Heart left ventricle (tissue), 16 donors: ENCODE results near the gene WHRN. TPM values are rescaled to one million over a fixed set of nuclear protein-coding genes. Genes with fewer than 3 reads are reported as not detected.

Experiments
- ATAC-seq, 4 donors: fragments of 200-7000 bp; cut with Tn5 transposase; one replicate each; pipeline ENCODE4 v1.9.1; 2020 to 2022; ENCODE audit warnings: moderate library complexity in 4 of 4, mild to moderate bottlenecking in 3 of 4, moderate number of reproducible peaks in 1 of 4
- DNase-seq, 5 donors: peaks; one replicate each; pipeline ENCODE4 v3.0.0-alpha.2; 2020
- H3K27ac ChIP-seq, 12 donors: fragments of 200-600 bp; sonication (generic) in 4 of 12; one replicate each; pipeline versions ENCODE4 v1.5.0 to v1.8.0; 2016 to 2022; ENCODE audit warnings: mild to moderate bottlenecking in 2 of 12
- H3K27me3 ChIP-seq, 9 donors: fragments of 200-600 bp; sonication (generic) in 2 of 9; one replicate each; pipeline versions ENCODE4 v1.5.1 to v1.8.0; 2016 to 2022; ENCODE audit warnings: mild to moderate bottlenecking in 3 of 9
- H3K36me3 ChIP-seq, 9 donors: fragments of 200-600 bp; sonication (generic) in 2 of 9; one replicate each; pipeline versions ENCODE4 v1.5.0 to v1.8.0; 2018 to 2022; ENCODE audit warnings: mild to moderate bottlenecking in 2 of 9
- H3K4me1 ChIP-seq, 12 donors: fragments of 200-600 bp; sonication (generic) in 4 of 12; one replicate each; pipeline versions ENCODE4 v1.5.0 to v1.8.0; 2016 to 2022; ENCODE audit warnings: mild to moderate bottlenecking in 3 of 12
- H3K4me3 ChIP-seq, 12 donors: fragments of 200-600 bp; sonication (generic) in 4 of 12; one replicate each; pipeline versions ENCODE4 v1.5.0 to v1.8.0; 2017 to 2022; ENCODE audit warnings: mild to moderate bottlenecking in 9 of 12, moderate library complexity in 4 of 12
- H3K9me3 ChIP-seq, 12 donors: fragments of 200-600 bp; sonication (generic) in 4 of 12; one replicate each; pipeline versions ENCODE4 v1.5.0 to v1.8.0; 2016 to 2022; ENCODE audit warnings: mild to moderate bottlenecking in 1 of 12
- POLR2A ChIP-seq, 2 donors: fragments of 450-650 bp; IDR thresholded peaks; one replicate each; pipeline ENCODE4 v1.6.1; 2017; ENCODE audit warnings: antibody characterized with exemption in 2 of 2, mild to moderate bottlenecking in 2 of 2, moderate library complexity in 2 of 2
- WGBS, 4 donors: extraction: QIAGEN DNeasy Blood & Tissue Kit in 2 of 4; methylation state at CpG; one replicate each; pipeline versions ENCODE4 v1.1.5 to v1.1.7; 2013 to 2018; 5-methylcytosine and 5-hydroxymethylcytosine counted together
- intact Hi-C, 10 donors: fragments of 100-400 bp; cut with DNase I; formaldehyde crosslinking; loops; one replicate each; pipeline versions ENCODE4 v1.11.1 to v1.14.2; 2022
- polyA plus RNA-seq, 2 donors: library from polyadenylated mRNA; stranded (reverse); fragments of 200-250 nt; gene quantifications; one replicate each; pipeline ENCODE4 v1.2.3, GENCODE V29; 2013
- total RNA-seq, 9 donors: library from RNA; depleted of rRNA in 2 of 9; stranded (reverse); fragments of >200 nt in 2 of 9; fragmentation: NEBNext Ultra II Directional in 3 of 9; extraction: Animal tissue kit (Norgen Biotek cat#: 25700) in 3 of 9; gene quantifications; one replicate each; pipeline versions ENCODE4 v1.1.0 to v1.2.4, GENCODE V29; 2016 to 2023
- TF ChIP-seq, protein P1 (sequence below), 12 donors: fragments of 200-600 bp; sonication (generic) in 4 of 12; IDR thresholded peaks; one replicate each; pipeline versions ENCODE4 v1.5.0 to v1.8.0; 2018 to 2022; ENCODE audit warnings: antibody characterized with exemption in 12 of 12, mild to moderate bottlenecking in 5 of 12
- donor health status: ischemic (EF 13 %, LVEDD 7.1; RV severe dilation, severe dysfunction).
- donor health status: healthy with polysubstance abuse.
- donor health status: DM: no; HTN: yes; CAD: no.
- donor health status: DM: no; HTN: no; CAD: no.
- donor health status: ischemic (EF 25% LVEDD 6.9; RV normal size, moderate dysfunction).
- donor health status: ischemic (EF 25% LVEDD 5.7; RV mildly dilated, moderate dysfunction).
- donor health status: healthy.
- donor health status: DM: yes; HTN: yes; CAD: no.
- donor health status: ischemic (EF 35%, LVEDD 5.7; RV mildly dilated, moderate dysfunction).
- donor health status: nonischemic (EF 11% LVEDD 7.7; RV severe dilation, severe dysfunction).
- donor health status: DM: yes; HTN: yes; CAD: no.
- donor health status: PGD.
- donor health status: ischemic (EF 29% LVEDD 5.4; RV normal size, mild dysfunction).
- donor health status: nonischemic (EF 23%, LVEDD 6.1; RV moderate dilation, normal function).

Gene WHRN
- total and polyA plus RNA-seq, 11 donors, result 0.12 to 1.4 (median 0.56) TPM

DNA sequence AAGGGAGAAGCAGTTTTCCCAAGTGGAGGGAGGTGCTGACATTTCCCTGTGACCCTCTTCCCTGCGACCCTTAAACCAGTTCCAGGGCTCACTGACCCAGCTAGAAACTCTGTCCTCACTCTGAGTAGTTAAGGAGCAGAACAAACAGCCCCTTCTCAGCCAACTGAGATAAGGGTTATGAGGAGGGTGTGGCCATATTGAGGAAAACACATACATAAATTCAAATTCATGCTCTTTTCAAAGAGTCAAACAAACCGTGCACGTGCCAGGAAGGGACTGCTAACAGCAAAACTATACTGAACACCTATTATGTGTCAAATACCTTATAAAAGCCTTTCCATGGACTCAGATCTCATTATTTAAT lies 112.5 kb downstream of the WHRN start:
- no peak for ATAC-seq
- TF ChIP-seq, protein P1, sequence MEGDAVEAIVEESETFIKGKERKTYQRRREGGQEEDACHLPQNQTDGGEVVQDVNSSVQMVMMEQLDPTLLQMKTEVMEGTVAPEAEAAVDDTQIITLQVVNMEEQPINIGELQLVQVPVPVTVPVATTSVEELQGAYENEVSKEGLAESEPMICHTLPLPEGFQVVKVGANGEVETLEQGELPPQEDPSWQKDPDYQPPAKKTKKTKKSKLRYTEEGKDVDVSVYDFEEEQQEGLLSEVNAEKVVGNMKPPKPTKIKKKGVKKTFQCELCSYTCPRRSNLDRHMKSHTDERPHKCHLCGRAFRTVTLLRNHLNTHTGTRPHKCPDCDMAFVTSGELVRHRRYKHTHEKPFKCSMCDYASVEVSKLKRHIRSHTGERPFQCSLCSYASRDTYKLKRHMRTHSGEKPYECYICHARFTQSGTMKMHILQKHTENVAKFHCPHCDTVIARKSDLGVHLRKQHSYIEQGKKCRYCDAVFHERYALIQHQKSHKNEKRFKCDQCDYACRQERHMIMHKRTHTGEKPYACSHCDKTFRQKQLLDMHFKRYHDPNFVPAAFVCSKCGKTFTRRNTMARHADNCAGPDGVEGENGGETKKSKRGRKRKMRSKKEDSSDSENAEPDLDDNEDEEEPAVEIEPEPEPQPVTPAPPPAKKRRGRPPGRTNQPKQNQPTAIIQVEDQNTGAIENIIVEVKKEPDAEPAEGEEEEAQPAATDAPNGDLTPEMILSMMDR (IDR thresholded peaks at IDR 0.05), result no peak
- TF ChIP-seq POLR2A (IDR thresholded peaks at IDR 0.05), result no peak
- H3K27me3 ChIP-seq, result no peaks in the 10 kb centered on the region
- no peak for DNase-seq
- H3K4me1 ChIP-seq, result peaks cover 0 to 78% (median 33%) of the 10 kb centered on the region in 12 donors
- H3K4me3 ChIP-seq, result no peak overlapping the region
- peak overlapping the region in 1 of 12 donors; percentile 66 for H3K27ac ChIP-seq
- H3K36me3 ChIP-seq, result peaks cover 0 to 7% (median 0%) of the 10 kb centered on the region in 9 donors
- intact Hi-C loops, result no loop called here
- 29 to 52% (median 41%) methylated on average over 3 of the region's 3 CpGs for WGBS, 4 donors
- no peaks in the 10 kb centered on the region for H3K9me3 ChIP-seq

DNA sequence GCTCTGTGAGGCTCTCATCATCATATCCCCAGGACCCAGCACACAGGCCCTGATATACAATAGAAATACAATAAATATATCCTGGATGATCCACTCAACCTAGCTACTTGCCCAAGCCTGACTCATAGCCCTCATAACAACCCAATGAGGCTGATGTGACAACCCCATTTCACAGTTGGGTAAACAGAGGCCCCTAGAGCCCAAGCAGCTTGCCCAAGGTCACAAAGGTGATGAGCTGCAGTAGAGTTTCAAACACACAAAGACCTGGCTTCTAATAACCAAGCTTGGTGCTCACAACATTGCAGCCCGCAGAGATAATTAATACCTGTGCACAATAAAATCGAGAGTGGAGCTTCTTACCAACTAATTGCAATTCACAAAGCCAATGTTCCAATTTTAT lies 114.3 kb downstream of the WHRN start:
- TF ChIP-seq POLR2A (IDR thresholded peaks at IDR 0.05), result no peak
- TF ChIP-seq, protein P1 (IDR thresholded peaks at IDR 0.05), result no peak
- Histone ChIP-seq H3K4me1 (peaks cover 0 to 74% (median 38%) of the 10 kb centered on the region in 12 donors), H3K4me3 (no peak overlapping the region), H3K9me3 (no peaks in the 10 kb centered on the region), H3K27ac (peak overlapping the region in 1 of 12 donors; percentile 18), H3K27me3 (no peaks in the 10 kb centered on the region), H3K36me3 (peaks cover 0 to 4% (median 0%) of the 10 kb centered on the region in 9 donors)
- intact Hi-C loops, result no loop called here
- ATAC-seq, result no peak
- WGBS, 4 donors, result 90 to 100% (median 94%) methylated on average over 2 of the region's 2 CpGs
- DNase-seq, result no peak

DNA sequence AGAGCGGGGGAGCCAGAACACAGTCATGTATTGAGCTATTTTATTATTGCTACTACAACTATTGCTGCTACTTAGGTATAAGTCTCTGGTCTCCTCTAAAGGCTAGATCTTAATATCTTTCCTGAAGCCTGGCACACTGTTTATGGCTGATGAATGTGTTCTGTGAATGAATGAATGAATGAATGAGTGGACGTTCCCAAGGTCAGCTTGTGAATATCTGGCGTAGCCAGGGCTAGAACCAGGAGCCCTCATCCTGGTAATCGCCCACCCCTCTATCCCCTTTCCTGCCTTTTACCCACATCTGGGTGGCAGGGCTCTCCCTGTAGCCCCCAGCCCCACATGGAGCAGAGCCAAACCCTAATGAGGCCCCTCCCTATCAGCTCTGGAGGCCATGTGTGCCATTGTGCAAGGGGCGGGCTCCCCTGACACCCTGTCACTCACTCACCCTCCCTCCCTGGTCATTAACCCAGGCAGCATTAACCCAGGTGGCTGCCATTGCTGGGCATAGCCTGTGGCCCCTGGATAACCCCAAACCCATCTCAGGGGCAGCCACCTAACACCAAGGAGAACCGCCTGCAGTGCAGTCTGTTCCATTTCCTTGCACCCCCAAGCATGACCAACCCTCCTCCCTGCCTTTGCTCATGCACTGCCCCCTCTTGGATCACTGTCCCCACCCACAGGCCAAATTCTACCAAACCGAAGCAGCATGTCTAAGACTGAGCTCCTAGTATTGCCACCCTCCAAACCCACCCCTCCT lies 115.5 kb downstream of the WHRN start:
- Histone ChIP-seq H3K4me1 (peaks cover 0 to 74% (median 44%) of the 10 kb centered on the region in 12 donors), H3K4me3 (peak overlapping the region in 1 of 12 donors; percentile 77), H3K27ac (peak overlapping the region in 5 of 12 donors; percentile 9 to 97 (median 84)), H3K36me3 (no peaks in the 10 kb centered on the region), H3K27me3 (no peaks in the 10 kb centered on the region), H3K9me3 (no peaks in the 10 kb centered on the region)
- TF ChIP-seq POLR2A (IDR thresholded peaks at IDR 0.05), result no peak
- TF ChIP-seq, protein P1 (IDR thresholded peaks at IDR 0.05), result no peak
- peak in 2 of 5 donors; percentile 18 to 24 for DNase-seq
- intact Hi-C loops, result no loop called here
- WGBS, 4 donors, result 82 to 87% (median 84%) methylated on average over 7 of the region's 7 CpGs
- no peak for ATAC-seq

- no peak for TF ChIP-seq POLR2A (IDR thresholded peaks at IDR 0.05)
- TF ChIP-seq, protein P1 (IDR thresholded peaks at IDR 0.05), result no peak
- DNase-seq (peak in 1 of 5 donors; percentile 5), ATAC-seq (no peak)
- Histone ChIP-seq H3K4me1 (peaks cover 0 to 76% (median 46%) of the 10 kb centered on the region in 12 donors), H3K27ac (peak overlapping the region in 7 of 12 donors; percentile 79 to 97 (median 86)), H3K9me3 (no peaks in the 10 kb centered on the region), H3K36me3 (no peaks in the 10 kb centered on the region), H3K4me3 (peak overlapping the region in 3 of 12 donors; percentile 75 to 87 (median 77)), H3K27me3 (no peaks in the 10 kb centered on the region)
- 72 to 88% (median 83%) methylated on average over 8 to 9 of the region's 9 CpGs for WGBS, 4 donors
- intact Hi-C loops, result no loop called here
Observed at GRCh38 chr9:114388764-114389375, 116.4 kb downstream of the WHRN start.
